Bronchial epithelial cell (primary cell): ENCODE measurements around the gene RBBP6. TPM values are rescaled to one million over a fixed set of nuclear protein-coding genes. Genes with fewer than 3 reads are reported as not detected.

Experiments used
- DNase-seq: peaks from one replicate; pipeline ENCODE4 v3.0.0-alpha.2; 2010; ENCODE audit warnings: low read depth
- FAIRE-seq: peaks from 2 replicates; lab custom pipeline; 2011; peaks lifted over from hg19 to GRCh38; lab: Jason Lieb, UNC
- H3K27me3 ChIP-seq: 2 replicates; pipeline ENCODE4 v1.5.1; 2011; ENCODE audit warnings: low read length; ENCODE audit not compliant: control insufficient read depth, insufficient read depth
- H3K36me3 ChIP-seq: 2 replicates; pipeline ENCODE4 v1.5.1; 2011; ENCODE audit warnings: low read length; ENCODE audit not compliant: control insufficient read depth, insufficient read depth
- H3K4me3 ChIP-seq: 2 replicates; pipeline ENCODE4 v1.5.1; 2011; ENCODE audit warnings: mild to moderate bottlenecking, low read depth, low read length, control low read depth
- CTCF ChIP-seq: IDR thresholded peaks from 2 replicates; pipeline ENCODE4 v1.5.1; 2011; ENCODE audit warnings: mild to moderate bottlenecking, moderate library complexity, low read length, control low read depth, inconsistent platforms; ENCODE audit not compliant: insufficient read depth, severe bottlenecking
- total RNA-seq: library from RNA; depleted of rRNA; stranded (reverse); fragments of >200 nt; gene quantifications from 2 replicates; pipeline ENCODE4 v1.2.1, GENCODE V29; 2014

The RBBP6 gene
- total RNA-seq, 1 donor from 2014 or later, result 11.1 TPM

DNA sequence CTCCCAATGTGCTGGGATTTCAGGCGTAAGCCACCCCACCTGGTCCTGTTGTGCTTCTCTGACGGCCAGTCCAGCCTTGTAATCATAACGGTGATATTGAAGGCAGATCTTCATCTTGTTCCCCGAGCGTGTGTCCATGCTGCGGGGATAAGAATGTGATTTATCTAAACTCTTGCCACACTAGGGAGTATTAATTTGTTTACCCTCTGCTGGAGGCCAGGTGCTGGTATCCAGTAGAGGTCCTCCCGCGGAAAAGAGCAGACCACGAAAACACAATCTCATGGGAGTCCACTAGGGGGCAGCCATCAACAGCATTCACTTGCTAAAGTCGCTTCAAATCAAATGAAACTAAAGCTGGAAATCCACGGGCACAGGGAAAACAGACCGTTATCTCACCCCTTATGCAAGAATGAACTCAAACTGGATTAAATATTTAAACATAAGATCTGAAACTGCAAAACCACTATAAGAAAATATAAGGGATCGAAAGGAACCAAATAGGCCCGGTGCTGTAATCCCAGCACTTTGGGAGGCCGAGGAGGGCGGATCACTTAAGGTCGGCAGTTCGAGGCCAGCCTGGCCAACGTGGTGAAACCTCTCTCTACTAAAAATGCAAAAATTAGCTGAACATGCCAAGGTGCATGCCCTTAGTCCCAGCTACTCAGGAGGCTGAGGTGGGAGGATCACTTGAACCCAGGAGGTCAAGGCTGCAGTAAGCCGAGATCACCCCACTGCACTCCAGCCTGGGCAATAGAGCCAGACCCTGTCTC lies 22.3 kb upstream of the RBBP6 start:
- Histone ChIP-seq H3K27me3 (no peaks in the 10 kb centered on the region), H3K36me3 (no peaks in the 10 kb centered on the region), H3K4me3 (no peak overlapping the region)
- TF ChIP-seq CTCF, result peak; percentile 92
- FAIRE-seq (no peak), DNase-seq (peak; percentile 75)

- no peak for DNase-seq
- Histone ChIP-seq H3K36me3 (no peaks in the 10 kb centered on the region), H3K4me3 (no peak overlapping the region), H3K27me3 (no peaks in the 10 kb centered on the region)
- no peak for FAIRE-seq
- TF ChIP-seq CTCF, result no peak
These were observed 20.9 kb upstream of the RBBP6 start for GRCh38 chr16:24518498-24518897.

DNA sequence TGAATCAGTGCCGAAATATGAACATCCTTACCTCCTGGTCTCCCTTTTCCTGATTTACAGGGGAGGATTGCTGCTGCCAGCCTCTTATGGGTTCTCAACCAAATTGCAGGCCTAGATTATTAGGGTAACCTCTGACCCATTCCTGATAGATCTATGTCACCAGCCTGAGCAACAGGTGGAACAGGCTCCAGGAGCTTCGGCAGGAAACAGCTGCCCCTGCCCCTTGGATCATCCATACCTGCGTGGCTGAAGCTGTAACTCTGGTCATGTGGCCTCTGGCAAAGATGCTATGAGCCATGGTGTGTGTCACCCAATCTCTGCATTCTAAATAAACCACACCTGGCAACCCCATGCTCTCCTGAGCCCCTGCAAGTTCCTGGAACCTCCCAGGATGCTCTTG lies 18.4 kb upstream of the RBBP6 start:
- H3K36me3 ChIP-seq, result no peaks in the 10 kb centered on the region
- DNase-seq (peak; percentile 52), FAIRE-seq (no peak)
- TF ChIP-seq CTCF, result no peak
- no peaks in the 10 kb centered on the region for H3K27me3 ChIP-seq
- H3K4me3 ChIP-seq, result no peak overlapping the region

DNA sequence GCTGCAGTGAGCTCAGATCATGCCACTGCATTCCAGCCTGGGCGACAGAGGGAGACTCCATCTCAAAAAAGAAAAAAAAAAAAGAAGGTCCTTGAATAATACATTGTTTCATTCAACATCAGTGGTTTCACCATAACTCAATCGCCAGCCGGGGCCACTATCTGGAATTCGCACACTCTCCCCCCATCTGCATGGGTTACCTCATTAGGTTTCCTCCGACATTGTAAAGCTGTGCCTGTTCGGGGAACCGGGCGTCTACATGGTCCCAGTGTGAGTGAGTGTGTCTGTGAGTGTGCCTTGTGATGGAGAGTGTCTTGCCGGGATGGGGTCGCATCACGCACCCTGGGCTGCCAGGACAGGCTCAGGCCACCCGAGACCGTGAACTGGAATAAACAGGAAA lies 16.6 kb upstream of the RBBP6 start:
- DNase-seq (no peak), FAIRE-seq (no peak)
- TF ChIP-seq CTCF, result no peak

DNA sequence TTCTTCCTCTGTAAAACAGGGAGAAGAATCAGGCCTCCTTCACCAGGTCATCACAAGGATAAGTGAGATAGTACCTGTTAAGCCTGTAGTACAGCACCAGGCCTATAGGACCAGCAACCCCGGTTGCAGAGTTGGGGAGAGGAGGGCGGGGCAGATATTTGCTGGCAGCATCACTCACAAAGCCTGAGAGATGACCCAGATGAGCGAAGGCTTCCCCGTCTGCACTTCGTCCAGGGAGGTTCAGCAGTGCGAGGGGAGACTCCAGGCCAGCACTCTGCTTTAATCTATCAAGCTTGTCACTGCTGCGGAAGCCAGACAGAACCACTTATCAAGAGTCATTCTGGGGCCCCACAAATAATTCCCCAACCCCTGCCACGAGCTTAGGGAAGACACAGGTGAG lies 15.8 kb upstream of the RBBP6 start:
- no peak for TF ChIP-seq CTCF
- DNase-seq (no peak), FAIRE-seq (no peak)
- Histone ChIP-seq H3K36me3 (no peaks in the 10 kb centered on the region), H3K27me3 (no peaks in the 10 kb centered on the region), H3K4me3 (no peak overlapping the region)

More for the DNA sequence above, 16.6 kb upstream of the RBBP6 start:
- Histone ChIP-seq H3K36me3 (no peaks in the 10 kb centered on the region), H3K4me3 (no peak overlapping the region), H3K27me3 (no peaks in the 10 kb centered on the region)
